HG03280 (cell line): ENCODE results near the gene RHOBTB3.
A peak's percentile ranks its signal among the peaks of the same experiment; 100 is the strongest.
"Not testable (repeated sequence)": the region's sequence is repeated elsewhere in the genome, so short reads cannot be mapped to it uniquely, and the experiment has no call there.

Experiments used
- ATAC-seq: cut with Tn5 transposase; IDR thresholded peaks from one replicate; pipeline ENCODE4 v1.9.1; 2021; ENCODE audit warnings: mild to moderate bottlenecking, moderate library complexity; ENCODE audit not compliant: unreplicated experiment

Gene RHOBTB3

DNA sequence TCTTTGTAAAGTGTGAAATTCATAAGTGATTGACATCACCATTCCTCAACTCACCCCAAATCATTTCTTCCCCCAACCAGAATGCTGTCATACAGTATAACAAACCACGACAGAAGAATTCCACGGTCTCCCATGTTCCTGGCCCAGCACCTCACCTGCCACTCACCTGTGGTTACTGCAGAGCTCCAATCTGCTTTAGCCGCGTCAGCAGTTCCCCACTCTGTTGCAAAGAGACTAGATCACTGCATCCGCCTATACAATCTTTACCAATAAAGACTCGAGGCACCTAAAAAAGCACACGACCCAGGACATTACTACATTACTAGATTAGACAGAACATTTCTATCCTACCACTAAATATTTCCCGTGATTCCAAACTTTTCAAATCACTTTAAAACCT, 85.2 kb downstream of the RHOBTB3 start:
- ATAC-seq = no peak

GRCh38 chr5:95816776-95817175, 85.6 kb downstream of the RHOBTB3 start:
- ATAC-seq = no peak

DNA sequence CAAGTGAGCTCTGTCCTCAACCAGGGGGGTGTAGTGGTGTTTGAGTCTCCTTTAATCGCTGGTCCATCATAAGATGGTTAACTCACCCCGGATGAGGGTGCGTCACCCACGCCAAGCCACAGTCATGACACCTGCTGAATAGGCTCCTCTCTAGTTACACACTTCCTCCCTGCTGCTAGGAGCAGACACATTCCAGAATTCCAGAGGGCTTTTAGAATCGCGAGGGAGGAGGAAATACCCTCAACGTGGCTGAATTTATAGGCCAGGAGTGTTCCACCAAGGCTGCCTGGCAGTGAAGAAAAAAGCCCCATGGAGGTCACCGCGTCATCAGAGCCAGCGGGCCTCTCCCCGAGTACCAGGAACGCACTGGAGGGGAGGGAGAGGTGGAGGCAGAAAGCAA, 86.3 kb downstream of the RHOBTB3 start:
- no peak for ATAC-seq

DNA sequence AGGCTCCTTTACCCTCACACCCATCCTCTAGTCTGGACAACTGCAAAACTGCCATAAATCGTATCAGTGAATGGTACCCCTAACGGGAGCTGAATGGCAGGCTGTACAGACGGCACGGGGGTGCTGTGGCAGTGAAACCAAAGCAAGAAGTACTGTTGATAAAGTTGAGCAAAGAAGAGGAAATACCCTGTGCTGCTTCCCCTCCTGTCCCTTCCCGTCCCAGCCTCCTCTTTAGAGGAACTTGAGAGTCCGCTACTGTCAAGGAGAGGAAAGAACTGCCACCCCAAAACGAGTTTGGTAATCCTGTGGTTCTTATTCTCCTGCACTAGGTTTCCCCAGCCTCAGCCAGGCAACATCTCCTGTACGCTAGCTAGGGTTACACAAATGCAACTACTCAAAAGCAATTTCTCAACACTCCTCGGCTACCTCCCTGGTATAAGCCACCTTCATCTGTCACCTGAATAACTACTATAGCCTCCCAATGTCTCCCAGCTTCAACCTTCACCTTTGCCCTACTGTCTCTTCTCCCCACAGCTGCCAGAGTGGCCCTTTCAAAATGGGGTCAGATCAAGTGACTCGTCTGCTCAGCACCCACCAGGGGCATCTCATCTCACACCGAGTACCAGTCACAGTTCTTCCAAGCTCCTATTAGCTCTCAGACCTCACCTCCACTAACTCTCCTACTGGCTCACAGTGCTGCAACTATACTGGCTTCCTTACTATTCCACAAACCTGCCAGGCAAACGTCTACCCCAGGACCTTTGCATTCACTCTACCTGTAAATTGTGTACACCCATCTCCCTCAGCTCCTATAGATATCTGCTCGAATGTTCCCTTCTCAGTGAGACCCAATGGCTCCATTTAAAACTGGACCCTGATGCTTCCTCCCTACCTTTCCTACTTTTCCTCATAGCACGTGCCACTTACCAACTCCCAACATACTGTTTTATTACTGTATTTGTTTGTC, 87.3 kb downstream of the RHOBTB3 start:
- no peak for ATAC-seq

- no peak for ATAC-seq
Observed at GRCh38 chr5:95821110-95822021, 90.2 kb downstream of the RHOBTB3 start.

DNA sequence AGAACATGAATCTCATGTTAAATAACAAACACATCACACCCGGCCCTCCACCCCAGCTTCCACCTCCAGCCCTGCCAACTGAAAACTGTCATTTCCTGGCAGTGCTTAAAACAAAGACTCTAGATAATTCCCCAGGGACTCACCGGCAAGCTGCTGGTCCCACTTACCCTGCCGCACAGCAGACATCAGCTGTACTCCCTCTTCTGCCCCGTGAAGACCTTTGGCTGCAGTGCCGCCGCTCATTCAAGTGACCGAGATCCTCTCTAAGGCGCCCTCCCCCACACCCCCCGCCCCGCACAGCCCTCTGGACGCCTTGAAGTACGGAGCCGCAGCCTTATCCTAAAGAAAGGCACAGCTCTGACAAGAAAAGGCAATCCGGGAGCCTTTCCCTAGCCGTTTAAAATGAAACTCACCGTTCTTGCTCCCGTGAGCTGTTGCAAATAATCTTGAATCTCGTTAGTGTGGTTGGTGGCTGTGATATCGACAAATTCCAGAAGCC, 91.0 kb downstream of the RHOBTB3 start:
- ATAC-seq = peak; percentile 27

- ATAC-seq = peak; percentile 35
Observed at GRCh38 chr5:95822542-95823181, 91.5 kb downstream of the RHOBTB3 start, which contains the start of gene GLRX. Gene GLRX, minus strand, starts transcription at chr5:95822726. Its CDS starts 64 bp downstream, at chr5:95822662.

GRCh38 chr5:95823218-95823737, 92.1 kb downstream of the RHOBTB3 start:
- no peak for ATAC-seq

DNA sequence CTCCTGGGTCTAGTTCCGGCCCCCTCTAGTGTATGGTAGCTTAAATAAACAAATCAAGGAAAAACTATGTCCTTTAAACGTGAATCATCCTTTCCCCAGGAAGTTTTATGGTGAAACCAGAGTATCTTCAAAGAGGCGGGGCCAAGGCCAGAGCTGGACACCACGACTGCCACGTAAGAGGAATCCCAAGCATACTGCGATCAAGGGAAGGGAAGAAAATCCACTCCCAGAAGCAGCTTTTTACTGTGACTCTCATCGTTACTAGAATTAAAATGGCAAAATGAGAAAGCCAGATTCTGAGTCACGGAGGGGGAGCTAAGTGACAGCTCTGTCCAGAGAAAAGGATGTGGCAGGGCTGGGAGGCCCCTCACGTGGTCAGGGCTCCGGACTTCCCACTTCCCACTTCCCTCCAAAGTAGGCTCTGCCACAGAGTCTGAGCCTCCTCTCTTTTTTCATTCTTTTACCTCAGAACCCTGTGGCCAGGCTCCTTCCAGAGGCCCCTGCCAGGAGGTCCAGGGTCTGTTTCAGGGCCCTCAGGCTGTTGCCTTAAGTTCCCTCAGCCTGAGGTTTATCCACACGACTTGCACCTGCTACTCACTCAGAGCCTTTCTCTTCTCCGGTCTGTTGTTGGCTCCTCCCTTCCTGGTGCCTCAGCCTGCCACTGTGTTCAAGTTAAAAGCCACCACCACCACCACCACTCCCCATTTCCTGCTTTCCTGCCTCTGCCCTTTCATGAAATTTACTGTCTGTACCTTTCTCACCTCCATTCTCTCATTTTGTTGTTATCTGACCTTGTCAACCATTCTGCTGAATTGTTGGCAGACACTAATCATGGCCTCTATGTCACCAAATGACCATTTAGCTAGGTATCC, 92.8 kb downstream of the RHOBTB3 start:
- ATAC-seq = peak; percentile 44

DNA sequence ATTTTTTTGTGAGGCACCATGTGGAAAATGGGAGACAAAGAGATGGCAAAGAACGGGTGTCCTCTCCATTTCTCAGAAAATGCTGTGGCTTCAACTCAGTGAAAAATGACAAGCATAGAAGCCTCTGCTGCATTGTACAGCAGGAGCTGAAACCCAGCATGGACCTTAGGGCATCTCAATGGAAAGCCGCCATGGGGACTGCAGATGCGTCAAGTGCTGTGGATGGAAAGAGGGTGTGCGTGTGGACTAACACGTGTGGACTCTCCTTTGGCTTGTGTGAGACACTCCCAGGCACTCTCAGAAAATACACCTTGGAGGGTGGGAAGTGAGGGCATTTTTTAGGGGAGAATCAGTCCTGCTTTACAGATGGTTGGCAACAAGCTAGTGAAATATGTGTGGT, 93.6 kb downstream of the RHOBTB3 start:
- ATAC-seq = no peak

- no peak for ATAC-seq
Observed at GRCh38 chr5:95825495-95825894, 94.4 kb downstream of the RHOBTB3 start.

GRCh38 chr5:95826949-95827891, 96.1 kb downstream of the RHOBTB3 start:
- no peak for ATAC-seq

DNA sequence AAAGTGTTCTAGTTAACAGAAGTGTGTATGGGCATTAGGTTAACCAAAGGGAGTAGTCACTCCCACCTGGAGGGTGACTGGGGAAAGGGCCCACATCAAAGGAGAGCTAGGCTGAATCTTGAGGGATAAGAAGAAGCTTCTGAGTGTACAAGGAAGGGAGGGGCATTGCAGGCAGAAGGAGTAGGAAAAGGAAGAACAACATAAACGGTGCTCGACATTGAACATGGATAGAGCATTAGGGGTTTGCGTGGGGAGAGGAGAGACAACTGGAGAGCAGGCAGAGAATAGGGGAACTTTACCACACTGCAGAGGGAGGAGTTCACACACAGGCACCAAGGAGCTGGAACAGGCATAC, 96.7 kb downstream of the RHOBTB3 start:
- ATAC-seq = no peak

- ATAC-seq = no peak
Observed at GRCh38 chr5:95830226-95830625, 99.1 kb downstream of the RHOBTB3 start.

- no peak for ATAC-seq
Observed at GRCh38 chr5:95832664-95833063, 101.5 kb downstream of the RHOBTB3 start.

DNA sequence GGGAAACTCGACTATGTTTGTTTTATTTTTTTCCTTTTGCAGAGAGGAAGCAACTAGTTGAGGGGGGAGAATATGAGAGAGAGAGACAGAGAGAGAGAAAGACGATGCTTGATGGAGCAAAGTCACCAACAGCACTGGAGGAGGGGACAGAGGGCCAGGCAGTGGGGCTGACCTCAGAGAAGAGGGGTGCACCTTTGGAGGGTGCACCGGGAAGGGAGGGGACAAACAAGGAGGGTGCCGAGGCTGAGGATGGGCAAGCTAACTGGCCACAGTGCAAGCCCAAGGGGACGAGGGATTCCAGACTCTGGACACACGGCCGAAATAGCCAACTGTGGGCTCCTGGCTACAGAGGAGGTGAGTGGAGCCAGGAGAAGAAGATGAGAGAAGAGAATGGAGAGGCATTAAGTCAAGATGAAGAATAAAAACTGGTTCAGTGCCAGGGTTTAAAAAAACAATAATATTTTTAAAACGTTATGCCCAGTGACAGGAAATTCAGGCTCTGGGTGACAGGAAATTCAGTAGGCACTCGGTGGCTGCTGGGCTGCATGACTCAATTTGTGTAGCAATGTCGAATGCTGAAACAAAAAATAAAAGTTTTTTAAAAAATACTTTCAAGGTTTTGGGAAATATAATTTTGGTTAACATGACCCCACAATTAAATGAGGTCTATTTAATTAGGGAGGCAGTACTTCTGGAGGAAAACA, 104.7 kb downstream of the RHOBTB3 start:
- no peak for ATAC-seq

DNA sequence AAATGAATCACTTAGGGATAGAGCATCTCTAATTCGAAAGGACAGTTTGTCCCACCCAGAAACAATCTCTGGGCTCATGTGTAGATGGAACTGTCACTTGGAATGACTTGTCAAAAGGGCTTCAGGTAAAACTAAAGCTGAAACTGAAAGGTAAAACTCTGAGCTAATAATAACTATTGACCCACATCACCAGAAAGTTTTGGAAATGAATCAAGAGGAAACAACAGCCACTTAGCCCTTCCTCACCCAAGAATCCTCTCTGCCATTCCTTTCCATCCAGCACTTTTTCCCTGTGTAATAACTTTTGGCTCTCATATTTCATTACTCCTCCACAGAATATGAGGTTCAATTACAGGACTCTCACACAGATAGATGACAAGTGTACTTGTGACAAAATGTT, 105.4 kb downstream of the RHOBTB3 start:
- ATAC-seq = no peak

- ATAC-seq = not testable (repeated sequence)
Observed at GRCh38 chr5:95836971-95837370, 105.8 kb downstream of the RHOBTB3 start.
